Measurements from ENCODE around the gene INPPL1.

The INPPL1 gene

DNA sequence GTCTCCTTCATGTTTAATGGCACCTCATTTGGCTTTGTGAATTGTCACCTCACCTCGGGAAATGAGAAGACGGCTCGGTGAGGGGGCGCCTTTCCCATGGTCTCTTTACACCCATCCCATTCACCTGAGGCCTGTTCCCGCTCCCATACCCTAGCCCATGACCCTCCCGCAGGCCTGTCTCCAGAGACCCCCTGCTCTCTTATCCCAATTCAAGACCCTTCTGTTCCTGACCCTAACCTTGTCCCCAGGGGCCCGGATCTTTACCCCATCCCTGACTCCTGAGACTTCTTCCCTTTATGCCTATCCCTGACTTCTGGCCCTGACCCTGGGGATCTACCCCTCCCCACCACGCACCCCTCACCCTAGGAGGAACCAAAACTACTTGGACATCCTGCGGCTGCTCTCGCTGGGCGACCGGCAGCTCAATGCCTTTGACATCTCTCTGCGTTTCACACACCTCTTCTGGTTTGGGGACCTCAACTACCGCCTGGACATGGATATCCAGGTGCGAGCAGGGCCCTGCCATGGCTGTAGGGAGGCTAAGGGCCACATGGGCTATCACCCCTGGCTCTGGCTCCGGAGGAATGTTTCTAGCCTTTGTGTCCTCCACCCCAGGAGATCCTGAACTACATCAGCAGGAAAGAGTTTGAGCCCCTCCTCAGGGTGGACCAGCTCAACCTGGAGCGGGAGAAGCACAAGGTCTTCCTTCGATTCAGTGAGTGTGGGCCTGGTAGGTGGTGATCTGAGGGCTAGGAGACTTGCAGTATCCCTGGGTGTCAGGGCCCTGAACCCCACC, 7.9 kb downstream of the INPPL1 start:
- DNase-seq, result no peak

DNA sequence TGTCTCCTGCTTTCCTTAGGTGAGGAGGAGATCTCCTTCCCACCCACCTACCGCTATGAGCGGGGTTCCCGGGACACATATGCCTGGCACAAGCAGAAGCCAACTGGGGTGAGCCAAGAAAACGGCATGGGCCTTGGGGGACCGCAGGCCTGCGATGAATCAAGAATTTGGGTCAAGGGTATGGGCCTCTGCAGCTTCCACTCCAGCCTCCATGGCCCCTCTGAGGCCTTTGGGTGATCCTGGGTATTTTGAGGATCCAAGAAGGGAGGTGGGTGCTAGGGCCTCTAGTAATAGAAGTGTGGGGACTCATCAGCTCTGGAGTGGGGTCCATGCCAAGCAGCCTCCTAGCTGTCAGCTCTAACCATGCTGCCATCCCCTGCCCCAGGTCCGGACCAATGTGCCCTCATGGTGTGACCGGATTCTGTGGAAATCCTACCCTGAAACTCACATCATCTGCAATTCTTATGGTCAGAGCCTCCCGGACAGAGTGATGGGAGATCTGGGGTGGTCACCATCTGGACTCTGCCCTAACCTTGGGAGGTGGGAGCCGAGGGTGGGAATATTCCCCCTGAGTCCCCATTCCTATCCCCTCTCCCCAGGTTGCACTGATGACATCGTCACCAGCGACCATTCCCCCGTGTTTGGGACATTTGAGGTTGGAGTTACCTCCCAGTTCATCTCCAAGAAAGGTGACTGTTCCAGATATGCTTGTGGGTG, 8.6 kb downstream of the INPPL1 start:
- DNase-seq, result no peak

DNA sequence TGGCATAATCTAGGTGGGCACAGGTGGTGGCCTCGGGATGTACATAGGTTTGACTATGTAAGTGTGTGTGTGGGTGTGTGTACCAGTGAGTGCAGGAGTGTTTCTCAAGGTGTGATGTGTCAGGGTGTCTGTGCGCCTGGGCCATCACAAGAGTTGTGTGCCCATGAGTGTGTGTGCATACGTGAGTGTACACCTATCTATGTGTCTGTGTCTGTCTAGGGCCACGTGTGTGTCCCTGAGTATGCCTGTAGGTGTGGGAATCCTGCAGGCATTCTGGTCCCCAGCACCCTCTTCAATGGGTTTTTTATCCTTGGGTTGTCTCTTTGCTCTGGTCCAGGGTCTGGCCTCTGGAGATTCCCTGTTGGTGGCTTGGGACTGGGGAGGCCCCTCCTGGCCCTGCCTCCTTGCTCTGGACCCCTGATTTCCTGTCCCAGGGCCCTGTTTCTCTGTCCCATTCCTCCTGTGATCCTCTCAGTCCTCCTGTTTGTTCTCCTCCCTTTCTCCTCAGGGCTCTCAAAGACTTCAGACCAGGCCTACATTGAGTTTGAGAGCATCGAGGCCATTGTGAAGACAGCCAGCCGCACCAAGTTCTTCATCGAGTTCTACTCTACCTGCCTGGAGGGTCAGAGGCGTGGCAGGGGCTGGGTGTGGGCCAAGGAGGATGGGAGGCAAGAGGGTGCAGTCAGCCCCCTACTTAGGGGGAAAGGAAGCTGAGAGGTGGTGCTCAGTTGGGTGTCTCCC, 9.4 kb downstream of the INPPL1 start:
- DNase-seq, result no peak

DNA sequence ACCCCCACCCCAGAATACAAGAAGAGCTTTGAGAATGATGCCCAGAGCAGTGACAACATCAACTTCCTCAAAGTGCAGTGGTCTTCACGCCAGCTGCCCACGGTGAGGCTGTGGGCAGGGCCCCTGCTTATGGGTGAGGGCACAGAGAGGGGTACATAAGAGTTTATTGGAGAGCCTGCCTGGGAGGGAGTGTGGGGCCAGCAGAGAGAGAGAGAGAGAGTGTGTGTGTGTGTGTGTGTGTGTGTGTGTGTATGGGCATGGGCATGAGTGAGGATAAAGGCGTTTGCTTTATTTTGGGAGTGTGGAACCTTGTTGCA, 9.9 kb downstream of the INPPL1 start:
- no peak for DNase-seq

DNA sequence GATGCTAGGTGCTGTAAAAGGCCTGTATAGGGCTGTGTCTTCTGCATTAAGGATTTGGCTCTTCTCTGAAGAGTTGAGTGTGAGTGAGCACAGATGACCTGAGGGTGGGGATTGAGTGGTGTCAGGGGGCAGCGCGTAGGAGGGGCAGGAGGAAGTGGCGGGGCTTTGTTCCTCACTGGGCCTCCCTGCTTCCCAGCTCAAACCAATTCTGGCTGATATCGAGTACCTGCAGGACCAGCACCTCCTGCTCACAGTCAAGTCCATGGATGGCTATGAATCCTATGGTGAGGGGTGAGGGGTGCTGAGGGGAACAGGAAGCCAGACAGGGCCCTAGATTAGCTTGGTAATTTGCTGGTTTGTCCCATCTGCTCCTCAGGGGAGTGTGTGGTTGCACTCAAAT, 10.4 kb downstream of the INPPL1 start:
- no peak for DNase-seq

DNA sequence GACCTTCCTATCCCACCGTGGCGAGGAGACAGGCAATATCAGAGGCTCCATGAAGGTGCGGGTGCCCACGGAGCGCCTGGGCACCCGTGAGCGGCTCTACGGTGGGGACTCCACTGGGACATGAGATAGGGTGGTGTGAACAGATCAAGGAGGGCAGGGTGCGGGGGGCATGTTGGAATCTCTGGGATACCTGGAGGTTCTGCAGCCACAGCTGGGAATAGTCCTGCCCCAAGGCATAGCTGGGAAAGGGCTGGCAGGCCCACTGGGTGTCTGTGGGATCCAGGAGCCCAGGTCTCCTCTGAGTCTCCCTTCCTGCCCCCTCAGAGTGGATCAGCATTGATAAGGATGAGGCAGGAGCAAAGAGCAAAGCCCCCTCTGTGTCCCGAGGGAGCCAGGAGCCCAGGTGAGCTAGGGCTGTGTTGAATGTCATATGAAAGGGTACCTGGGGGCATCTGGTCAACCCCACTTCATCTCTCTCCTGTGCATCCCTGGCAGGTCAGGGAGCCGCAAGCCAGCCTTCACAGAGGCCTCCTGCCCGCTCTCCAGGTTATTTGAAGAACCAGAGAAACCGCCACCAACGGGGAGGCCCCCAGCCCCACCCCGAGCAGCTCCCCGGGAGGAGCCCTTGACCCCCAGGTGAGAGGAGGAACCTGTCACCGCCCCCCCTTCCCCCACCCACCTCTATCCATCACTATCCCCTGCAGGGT, 10.9 kb downstream of the INPPL1 start:
- no peak for DNase-seq

DNA sequence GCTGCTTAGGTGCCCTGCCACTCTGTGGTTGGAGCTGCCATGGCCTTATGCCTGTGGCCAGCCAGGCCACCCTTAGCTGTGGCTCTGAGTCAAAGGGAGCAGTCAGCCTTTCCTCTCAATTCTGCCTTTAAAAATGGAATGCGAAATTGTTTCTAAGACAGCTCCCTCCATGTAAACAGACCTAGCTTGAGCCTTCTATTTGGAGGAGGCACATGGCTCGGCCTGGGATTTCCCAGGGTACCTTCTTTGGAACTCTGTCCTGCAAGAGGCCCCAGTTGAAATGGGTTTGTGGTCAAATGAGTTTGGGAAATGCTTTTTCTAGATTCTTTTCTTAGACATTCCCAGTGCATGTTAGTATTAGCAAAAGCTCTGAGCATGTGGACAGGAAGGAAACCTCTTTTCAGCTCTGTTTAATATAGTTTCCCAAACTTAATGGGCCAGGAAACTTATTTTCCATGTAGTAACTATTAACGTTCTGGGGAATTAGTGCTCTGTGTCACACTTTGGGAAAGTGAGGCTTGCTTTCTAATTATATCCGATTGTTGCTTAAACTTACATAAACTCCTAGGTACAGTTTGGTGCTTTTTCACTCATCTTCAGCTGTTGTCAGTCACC, 11.6 kb downstream of the INPPL1 start:
- no peak for DNase-seq

DNA sequence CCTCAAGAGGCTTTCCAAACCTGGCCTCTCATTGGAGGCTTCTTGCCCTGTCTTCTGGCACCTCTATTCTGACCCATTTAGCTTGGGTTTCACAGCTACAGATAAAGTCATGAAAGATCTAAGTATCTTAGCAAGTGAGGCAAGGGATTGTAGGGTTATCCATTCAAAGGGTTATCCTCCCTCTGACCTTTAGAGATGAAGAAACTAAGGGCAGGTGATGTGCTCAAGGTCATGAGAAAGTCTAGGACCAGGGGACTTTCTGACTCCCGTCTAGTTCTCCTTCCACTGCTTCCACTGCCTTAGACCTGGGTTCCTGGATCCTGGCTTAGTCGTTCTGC, 12.2 kb downstream of the INPPL1 start:
- DNase-seq, result no peak

DNA sequence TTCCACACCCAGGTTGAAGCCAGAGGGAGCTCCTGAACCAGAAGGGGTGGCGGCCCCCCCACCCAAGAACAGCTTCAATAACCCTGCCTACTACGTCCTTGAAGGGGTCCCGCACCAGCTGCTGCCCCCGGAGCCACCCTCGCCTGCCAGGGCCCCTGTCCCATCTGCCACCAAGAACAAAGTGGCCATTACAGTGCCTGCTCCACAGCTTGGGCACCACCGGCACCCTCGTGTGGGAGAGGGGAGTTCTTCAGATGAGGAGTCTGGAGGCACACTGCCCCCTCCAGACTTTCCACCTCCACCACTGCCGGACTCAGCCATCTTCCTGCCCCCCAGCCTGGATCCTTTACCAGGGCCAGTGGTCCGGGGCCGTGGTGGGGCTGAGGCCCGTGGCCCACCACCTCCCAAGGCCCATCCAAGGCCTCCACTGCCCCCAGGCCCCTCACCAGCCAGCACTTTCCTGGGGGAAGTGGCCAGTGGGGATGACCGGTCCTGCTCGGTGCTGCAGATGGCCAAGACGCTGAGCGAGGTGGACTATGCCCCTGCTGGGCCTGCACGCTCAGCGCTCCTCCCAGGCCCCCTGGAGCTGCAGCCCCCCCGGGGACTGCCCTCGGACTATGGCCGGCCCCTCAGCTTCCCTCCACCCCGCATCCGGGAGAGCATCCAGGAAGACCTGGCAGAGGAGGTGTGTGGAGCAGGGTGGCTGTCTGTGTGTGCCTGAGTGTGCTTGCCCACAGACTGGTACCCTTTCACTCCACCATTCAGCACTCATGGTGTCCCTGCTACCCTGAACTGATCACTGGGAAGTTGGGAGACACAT, 12.8 kb downstream of the INPPL1 start:
- DNase-seq, result no peak

DNA sequence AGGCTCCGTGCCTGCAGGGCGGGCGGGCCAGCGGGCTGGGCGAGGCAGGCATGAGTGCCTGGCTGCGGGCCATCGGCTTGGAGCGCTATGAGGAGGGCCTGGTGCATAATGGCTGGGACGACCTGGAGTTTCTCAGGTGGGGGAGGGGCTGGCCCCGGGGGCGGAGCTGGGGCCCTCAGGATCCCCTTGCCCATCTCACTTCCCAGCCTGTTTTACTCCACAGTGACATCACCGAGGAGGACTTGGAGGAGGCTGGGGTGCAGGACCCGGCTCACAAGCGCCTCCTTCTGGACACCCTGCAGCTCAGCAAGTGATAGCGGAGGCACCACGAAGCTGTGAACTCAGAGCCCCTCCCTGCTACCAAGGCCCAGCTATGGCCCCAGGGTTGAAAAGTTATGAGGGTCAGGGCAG, 13.5 kb downstream of the INPPL1 start:
- DNase-seq, result peak; percentile 54

DNA sequence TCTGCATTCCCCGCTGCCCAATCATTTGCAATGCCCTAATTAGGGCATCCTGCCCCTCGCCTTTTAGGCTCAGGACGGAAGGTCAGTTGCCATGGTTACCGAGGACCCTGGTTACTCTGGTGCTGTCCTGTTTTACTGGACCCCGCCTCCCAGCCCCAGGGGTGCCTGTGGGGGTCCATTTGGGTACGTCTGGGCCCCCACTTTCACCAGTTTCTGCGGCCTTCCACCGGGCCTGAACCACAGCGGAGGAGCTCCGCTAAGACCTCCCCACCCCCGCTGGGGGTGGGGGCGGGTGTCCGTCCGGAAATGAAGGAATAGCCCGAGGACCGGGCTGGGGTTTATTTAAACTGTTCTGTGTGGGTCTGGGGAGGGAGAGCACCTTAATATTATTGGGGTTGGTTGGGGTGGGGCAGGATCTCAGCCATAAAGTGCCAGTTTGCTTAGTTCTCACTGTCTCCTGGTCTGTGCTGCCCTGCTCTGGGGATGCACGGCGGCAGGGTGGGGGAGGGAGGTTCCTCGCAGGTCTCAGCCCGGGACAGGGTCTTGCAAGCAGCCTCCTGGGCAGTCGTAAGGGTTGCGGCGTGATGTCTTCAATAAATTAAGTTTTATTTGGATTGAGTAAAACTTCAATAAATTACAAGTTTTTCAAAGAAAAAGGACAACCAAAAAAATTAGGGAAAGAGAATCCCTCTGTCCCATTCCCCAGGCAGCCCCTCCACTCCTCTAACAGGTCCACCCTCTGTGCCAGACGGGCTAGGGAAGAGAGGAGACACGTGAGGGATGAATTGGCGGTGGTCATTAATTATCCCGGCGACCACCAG, 14.1 kb downstream of the INPPL1 start:
- no peak for DNase-seq

DNA sequence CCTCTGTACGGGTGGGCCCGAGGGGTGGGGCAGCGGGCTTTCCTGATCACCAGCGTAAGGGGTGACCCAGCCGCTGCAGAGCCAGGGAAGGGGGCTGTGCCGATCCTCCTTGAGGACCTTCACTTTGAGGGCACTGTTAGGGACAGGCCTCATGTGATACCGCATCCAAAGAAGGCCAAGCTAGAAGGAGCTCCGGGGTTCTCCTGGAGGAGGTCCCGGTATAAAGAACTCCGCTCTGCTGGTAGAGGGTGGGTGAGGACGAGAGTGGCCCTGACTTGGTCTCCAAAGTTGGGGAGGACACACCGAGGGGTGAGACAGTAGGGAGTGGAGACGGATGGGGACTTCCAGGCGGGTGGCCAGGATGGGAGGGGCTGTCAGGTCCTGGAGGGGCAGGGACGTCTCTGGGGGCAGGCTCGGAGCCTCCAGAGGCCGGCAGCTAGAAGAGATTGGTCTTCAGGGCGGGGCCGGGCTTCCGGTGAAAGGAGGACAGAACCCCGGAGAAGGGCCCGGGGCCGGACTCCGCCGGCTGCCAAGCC, 14.8 kb downstream of the INPPL1 start:
- no peak for DNase-seq

DNA sequence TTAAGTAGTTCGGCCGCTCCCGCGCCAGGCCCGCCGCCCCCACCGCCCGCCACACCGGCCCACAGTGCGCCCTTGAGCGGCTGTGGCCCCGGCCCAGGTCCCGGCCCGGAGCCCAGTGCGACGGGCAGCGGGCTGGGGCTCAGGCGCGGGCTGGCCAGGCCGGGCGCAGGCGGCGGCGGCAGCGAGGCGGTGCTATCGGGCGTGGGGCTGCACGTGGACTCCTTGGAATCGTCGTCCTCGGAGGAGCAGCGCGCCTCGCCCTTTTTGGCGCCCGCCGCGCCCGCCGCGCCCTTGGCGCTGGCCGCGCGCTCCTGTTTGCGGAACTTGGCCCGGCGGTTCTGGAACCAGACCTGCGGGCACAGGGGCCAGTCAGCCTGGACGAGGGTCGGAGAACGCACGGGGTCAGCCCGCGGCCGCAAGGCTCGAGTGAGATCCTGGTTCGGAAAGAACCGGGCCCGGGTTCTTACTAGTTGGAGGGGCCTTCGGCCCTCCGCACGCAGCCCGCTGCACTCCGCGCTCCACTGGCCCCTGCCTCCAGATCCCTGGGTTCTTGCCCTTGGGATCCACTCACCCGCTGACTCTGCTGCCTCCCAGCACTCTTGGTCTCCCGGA, 15.4 kb downstream of the INPPL1 start:
- peak; percentile 30 for DNase-seq

DNA sequence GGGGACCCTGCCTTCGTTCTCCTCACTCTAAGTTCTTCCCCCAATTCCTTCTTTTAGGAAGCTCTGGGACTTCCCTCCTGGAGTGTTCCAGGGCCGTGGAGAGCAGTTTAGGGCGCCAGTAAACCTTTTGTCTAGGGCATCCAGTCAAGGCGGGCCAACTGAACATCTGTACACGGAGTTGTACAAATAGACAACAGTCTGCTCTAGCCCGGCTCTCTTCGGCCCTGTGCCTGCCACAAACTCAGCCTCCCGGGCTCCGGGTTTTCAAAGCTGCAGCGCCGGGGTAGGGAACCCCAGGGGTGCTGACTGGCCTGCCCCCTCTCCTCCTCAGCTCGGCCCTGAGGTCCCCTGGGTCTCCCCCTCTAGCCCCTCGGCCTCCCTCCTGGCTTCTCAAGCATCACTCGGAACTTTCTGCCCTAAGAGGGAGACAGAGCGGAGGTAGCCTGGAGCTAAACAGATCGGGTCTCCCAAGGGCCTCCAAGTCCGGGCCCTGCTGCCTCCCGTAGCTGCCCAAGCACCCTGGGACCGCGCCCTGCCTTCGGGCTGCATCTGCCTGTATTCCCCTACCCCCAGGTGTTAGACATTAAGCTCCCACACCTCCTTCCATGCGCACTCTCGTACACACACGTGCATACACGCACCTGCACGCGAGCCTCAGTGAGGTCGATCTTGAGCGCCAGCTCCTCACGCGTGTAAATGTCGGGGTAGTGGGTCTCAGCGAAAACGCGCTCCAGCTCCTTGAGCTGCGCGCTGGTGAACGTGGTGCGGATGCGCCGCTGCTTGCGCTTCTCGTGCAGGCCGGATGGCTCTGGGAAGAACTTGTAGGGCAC, 16.1 kb downstream of the INPPL1 start:
- DNase-seq, result no peak

DNA sequence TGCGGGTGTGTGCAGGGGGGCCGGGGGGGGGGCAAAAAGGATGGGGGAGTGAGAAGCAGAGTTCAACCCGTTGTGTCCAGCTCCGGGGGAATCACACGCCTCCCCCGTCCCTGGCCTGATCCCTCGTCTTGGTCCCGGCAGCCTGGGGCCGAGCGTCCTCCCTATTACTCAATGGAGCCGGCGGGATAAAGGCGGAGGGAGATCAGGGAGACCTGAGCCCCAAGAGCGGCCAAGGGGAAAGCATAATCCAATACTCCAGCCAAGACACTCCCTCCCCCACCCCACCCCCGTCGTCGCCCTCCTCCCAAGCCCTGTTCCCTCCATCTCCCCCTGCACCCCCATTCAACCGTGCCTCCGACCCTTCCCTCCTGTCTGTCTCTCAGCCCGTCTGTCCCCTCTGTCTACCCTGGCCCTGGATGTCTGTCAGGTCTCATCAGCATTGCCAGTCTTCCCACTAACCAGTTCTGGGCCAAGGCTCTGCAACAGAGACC, 16.8 kb downstream of the INPPL1 start:
- DNase-seq, result no peak

DNA sequence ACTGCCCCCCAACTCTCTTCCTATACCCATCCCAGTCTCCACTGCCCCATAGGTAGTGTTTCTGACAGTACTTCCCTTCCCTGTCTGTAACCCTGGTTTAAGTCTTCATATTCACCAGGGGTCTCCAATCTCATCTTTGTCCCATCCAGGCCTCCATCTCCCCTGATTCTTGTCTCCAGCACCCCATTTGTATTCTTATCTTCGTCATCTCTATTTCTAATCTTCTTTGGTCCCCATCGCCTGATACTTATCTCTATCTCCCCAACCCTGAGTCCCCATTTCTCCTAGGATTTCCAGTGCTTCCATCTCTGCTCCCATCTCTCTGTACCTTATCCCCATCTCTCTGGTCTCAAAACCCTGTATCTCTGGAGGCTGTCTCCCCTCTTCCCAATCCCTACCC, 17.6 kb downstream of the INPPL1 start:
- DNase-seq, result no peak

DNA sequence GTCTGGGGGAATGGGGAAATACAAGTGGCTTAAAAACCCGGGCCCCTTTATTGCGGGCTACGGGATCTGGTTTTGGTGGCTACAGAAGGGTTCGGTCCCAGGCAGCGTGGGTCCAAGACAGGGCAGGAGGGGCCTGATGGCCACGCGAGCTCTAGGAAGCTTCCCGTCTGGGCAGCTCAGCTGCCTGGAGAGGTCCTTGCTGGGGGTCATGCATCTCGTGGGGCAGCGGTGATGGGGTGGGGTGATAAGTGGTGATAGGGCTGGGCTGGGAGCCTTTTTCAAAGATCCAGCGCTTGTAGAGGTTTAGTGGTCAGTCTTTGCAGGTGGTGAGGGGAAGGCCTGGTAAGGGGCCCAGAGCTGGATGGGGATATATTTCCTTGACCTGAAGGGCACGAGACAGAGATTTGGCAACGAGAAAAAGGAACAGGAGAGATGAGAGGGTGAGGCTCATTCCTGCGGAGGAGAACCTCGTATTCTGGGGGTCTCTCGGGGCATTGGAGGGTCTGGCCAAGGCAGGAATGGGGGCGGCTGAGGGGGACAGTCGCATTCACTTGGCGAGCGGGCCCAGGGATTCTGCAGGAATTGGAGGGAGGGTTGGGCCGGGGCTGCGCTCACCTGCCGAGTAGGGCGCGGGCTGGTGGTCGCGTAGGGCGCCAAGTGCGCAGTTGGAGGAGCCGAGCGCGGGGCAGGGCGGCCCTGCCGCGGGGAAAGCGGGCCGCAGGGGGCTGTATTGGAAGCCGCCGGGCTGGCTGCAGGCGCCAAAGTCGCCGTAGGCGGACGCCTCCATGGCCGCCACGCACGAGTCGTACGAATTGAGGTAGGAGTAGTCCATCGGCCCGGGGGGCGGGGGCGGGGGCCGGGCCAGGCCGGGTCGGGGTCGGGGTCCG, 18.8 kb downstream of the INPPL1 start:
- DNase-seq, result no peak

DNA sequence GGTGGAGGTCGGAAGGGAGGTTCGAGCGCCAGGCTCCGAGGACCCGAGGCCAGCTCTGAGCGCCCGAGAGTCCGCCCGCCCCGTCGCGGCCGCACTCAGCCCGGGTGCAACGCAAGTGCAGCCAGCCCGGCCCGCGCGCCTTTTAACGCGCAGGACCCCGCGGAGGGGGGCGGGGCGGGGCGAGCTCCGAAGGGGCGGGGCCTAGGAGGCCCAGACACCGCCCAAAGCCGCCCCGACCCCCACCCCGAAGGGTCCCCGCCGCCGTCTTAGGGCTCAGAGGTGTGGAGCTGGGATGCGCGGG, 19.4 kb downstream of the INPPL1 start, which contains the start of gene PHOX2A:
TSS of gene PHOX2A (minus strand) at position 117 of the 301 bp plus-strand sequence. CDS start 172 bp downstream, outside the sequence.
- no peak for DNase-seq
